Stimulated activated CD8-positive, alpha-beta memory T cell treated with anti-CD3 and anti-CD28 coated beads, Interleukin-15, amount 100 ng/mL, for 1 hour (primary cell): ENCODE data around the gene ADARB2.

Experiments
- DNase-seq: peaks from one replicate; pipeline ENCODE4 v3.0.0-alpha.2; 2020; ENCODE audit warnings: low read depth

ADARB2 gene

DNA sequence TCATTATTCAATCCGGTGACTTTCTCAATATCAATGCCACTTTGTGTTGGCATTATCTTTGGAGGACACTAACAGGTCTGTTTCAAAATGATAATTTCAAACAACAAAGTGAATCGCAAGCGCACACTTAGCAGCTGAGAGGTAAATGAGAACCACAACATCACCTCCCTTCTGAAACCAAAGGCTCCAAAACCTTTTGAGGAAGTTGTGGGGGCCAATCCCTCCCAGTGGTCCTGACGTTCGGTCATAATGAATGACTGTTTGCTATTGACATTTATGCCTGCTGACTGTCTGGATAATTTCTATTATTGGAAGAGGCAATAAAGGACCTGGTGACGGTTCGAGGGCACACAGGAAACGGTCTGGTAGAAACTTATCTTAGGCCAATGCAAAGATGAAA, 1.8 kb downstream of the ADARB2 start:
- no peak for DNase-seq

DNA sequence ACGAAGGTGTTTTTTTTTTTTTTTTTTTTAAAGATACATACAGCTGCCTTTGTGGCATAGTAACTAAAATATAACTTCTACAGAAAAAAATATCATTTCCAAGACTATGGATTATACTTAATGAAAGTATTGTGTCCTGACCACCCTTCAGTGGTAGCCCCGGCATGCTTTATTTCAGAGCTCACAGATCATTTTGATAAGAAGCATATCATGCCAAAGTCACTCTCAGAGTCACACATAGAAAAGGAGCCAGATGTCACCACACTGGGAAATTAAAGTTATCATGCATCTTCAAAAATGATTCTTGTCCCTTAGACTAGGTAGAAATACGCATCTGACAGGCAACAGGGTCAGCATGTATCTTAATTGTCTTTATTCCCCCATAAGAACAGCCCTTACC, 3.0 kb downstream of the ADARB2 start:
- DNase-seq = no peak

DNA sequence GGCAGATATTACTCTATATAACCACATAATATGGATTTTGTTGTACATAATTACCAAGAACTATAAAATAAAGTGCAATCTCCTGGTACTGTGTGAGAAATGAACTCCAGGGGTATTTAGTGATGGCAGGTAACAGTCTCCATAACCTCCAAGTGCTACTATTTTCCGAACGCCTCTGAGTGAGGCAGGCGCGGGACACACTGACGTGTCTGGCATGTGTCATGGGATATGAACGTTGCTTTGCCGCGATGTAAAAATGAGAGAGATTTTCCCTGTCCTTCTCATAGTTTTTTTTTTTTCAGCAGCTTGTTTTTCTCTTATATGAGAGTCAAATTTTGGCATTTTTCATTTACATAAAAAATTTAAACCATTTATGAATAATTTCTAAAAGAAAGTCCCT, 3.6 kb downstream of the ADARB2 start:
- no peak for DNase-seq

DNA sequence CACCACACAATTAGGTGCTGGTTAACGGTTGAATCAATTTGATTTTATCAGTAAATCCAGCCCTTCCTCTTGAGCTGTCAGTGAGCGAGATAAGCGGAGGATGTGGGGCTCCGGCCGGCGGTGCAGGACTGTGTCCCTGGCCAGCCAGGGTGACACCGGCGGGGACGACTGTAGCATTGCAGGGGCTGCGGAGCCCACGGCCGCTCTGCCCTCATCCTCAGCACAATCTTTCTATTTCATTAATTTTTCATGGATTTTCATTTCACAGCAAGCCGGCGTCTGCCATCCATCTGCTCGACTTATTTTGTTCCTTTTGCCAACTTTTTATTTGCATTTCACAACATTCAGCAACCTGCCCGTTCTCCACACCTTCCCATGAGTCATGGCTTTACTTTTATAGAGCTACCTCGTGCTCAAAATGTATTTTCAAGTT, 4.7 kb downstream of the ADARB2 start:
- no peak for DNase-seq

DNA sequence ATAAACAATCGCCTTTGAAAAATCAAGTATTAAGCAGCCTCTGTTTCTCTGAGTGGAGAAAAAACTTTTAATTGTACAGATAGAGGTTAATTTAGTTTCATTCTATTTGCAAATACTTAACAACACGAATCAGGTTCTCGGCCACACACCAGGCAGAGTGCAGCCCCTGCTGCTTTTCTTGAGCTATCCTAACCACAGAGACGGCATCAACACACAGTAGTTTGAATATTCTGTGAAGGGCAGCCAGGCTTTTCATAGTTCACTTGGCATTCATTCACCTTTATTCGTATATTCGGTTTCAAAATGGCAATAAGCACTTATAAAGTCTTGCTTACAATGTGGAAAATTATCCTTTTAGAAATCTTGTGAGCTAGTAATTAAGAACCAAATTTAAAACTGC, 5.7 kb downstream of the ADARB2 start:
- no peak for DNase-seq

DNA sequence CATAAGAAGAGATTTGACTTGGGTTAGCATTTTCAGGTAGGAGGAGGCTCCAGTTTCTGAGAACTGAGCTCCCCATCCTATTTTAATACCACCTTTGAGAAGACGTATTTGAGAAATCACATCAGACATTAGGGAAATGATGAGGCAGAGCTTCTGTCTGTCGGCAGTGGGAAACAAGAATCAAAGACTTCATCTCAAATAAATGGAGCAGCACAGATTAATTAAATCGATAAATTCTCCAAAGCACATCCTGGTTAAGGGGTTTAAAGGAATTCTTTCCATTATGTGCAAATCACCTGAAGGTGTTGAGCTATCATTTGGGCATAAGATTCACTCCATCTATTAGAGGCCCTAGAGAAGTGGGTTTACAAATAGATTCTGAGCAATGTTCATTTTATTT, 7.6 kb downstream of the ADARB2 start:
- DNase-seq = no peak

DNA sequence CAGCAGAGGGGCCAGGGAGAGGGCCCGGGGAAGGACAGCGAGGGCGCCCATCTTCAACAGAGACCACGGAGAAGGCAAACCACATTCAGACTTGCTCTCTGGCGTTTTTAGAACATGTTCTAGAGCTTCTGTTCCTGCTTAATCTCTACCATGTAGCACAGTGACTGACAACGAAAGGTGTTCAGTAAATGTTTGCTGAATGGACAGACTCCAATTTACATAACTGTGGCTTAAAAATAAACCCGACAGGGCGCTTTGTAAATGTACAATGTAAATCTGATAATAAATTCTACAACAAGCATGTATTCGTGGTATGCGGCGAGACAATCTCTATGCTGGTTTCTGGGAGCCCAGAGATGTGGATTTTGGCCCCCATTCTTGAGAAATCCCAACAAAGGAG, 10.5 kb downstream of the ADARB2 start:
- DNase-seq = no peak

DNA sequence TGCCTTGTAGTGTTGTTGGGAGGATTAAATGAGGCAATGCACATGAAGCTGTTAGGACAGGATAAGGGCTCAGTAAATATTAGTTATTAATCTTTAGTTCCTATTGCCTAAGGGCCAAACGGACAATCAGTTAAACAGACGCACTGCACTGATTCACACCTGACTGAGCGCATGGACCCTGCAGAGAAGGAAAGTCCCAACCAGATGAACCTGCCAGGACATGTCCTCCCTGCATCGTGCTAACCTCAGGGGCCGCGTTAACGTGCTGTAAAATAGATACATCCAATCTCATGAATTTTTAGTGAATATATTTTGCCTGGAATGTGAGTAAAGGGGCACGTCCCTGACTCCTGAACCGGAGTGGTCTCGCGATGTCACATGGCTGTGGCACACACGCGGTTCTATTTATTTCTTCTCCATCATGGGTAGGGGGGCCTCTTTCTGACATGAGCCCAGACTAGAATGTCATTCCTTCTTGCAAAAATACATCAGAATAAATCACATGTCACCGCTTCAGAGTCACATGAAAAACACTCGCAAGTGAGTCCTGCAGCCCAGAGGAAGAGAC, 12.3 kb downstream of the ADARB2 start:
- DNase-seq = no peak

DNA sequence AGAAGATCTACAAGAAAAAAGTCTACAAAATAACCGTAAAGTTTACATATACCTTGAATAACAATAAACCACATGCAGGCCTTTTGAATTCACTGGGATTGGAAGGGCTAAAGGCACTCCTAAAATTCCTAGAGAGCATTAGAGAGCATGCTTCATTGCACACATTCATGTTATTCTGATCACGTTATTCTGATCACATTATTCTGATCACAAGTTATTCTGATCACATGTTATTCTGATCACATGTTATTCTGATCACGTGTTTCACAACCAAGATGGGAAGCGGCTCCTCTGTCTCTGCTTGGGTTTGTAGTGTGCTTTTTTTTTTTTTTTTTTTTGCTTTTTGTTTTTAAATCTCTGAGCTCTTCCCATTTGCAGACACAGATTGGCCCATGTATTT, 20.5 kb downstream of the ADARB2 start:
- no peak for DNase-seq

DNA sequence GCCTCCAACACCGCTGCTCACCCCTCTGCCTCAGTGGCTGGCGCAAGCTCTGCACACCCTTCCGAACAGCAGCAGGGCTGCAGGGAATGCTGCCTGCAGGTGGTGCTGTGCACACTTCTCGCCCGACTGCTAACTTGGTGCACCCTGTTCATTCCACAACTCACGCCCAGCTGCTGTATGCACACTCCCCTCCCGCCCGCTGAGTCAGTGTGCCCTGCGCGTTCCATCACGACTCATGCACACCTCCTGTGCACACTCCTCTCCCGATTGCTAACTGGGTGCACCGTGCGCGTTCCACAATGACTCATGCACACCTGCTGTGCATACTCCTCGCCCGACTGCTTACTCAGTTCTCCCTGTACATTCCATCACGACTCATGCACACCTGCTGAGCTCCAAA, 21.5 kb downstream of the ADARB2 start:
- DNase-seq = no peak

DNA sequence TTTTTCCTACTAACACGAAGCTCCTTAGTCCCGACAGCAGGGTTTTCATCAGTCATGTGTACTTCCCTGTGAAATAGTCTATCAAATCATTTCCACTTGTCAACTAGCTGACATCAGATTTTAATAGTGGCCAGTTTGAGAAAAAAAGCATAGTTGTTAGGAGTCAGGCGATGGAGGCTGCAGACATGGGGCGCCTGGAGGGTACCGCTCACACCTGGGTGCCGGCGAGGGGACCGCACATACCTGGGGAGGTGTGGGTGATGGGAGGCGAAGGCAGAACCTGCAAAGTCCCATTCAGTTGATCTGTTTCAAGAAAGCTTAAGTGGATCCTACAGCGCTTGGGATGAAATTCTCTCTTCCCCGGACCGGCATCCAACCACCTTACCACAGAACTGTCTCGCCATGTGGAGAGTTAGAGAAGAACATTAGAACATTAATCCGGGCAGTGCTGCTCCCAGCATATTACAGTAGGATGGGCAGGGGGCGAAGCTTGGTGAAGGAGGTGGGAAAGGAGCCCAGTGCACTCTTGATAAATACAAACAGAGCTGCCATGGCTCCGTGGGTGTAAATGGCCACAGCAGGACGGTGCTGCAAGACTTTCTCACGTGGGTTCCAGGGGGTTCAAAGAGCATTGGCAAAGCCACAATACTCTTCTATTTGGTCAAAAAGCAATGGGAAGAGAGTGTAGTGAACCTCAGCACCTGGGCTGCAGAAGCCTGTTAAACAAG, 24.2 kb downstream of the ADARB2 start:
- DNase-seq = no peak

DNA sequence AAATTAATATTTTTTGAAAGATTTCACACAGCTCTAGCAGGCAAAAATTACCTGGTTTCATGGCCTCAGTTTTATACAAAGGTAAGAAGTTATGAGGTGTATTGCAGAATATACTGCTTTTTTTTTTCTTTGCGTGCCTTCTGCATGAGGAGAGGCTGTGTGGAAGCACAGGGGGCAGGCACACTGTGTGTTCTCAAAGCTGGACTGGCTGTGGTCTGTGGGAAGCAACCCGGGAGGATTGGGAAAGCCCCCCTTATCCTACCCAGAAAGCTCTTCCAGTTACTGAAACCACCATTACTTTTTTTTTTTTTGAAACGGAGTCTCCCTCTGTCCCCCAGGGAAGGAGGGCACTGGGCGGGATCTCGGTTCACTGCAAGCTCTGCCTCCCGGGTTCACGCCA, 25.0 kb downstream of the ADARB2 start:
- DNase-seq = no peak

DNA sequence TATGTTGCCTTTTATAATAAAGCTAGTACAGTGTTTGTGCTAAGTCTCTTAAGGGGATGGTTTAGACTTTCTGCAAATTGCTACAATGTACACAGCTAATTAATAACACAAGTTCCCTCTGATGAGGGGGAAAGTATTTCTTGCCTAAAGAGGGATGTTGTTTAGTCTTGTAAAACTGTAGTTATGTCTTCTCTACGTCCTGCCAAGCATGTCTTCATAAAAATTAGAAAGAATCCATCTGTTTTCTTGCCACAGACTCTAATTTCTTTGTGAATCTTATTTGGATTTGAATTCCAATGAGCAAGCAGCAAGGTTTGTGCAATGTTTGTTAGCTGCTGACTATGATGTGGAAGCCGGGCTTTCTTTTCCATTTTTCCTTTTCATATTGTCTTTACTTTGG, 28.2 kb downstream of the ADARB2 start:
- no peak for DNase-seq

DNA sequence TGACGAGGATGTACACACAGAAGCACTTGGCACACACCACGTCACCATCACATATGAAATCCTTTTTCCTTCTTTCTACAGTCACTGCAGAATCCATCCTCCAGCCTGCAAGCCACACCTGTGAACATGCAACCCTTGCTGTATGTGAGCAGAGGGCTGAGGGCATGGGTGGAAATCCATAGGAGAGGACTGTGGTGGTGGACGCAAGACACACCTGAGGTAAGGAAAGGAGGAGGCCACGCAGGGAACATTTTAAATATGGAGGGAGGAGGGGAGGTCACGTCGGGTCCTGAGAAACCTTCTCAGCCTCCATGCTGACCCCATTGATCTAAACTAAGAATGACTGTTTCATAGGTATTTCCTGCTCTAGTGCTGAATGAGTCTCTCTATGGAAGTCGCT, 28.6 kb downstream of the ADARB2 start:
- DNase-seq = no peak

DNA sequence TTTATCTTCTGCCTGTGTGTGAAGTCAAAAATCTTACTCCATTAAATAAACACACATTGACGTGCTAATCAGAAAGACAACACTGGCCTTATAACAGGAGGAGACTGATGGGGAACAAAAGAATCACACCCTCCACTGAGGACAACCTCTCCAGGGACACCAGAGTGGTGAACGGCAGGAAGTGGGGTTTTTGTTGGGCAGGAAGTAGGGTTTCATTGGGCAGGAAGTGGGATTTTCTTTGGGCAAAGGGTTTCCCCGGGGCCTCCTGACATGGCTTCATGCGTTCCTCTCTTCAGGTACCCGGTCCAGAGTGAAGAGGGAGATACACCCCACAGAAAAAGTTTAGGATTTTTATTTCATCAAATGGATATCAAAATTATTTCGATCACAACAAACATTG, 30.6 kb downstream of the ADARB2 start:
- no peak for DNase-seq

DNA sequence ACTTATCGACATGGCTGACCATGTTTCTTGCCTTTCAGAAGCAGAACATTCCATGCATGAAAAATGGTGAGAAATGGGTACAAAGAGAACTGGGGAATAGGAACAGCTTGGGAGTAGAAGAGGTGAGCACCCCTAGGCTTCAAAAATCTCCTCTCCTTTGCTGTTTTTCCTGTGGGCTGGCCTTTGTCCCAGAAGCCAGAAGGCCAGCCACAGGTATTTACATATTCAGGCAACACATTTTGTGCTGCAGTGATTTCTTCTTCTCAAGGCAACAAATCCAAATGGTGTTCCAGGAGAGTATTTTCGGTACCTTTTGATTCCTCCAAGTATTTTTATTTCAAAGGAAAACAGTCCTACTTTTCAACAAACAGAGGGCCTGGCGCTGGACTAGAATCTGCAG, 31.1 kb downstream of the ADARB2 start:
- no peak for DNase-seq

DNA sequence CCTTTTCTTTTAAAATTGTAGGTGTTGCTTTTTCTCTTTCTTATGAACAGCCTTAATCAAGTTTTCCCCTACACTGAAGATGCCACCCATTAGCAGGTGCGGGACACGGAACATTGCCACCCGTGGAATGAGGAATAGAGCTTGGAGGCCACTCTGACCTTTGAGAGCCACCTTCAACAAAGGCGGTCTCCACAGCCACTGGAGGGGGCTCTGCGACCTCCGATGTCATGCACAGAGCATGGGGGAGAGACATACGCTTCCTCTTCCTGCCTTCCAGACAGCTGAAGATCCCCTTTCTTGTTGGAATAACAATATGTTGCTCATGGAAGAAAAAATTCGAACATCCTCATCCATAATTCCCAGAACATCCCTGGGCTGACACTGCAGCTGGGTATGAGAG, 39.1 kb downstream of the ADARB2 start:
- no peak for DNase-seq

DNA sequence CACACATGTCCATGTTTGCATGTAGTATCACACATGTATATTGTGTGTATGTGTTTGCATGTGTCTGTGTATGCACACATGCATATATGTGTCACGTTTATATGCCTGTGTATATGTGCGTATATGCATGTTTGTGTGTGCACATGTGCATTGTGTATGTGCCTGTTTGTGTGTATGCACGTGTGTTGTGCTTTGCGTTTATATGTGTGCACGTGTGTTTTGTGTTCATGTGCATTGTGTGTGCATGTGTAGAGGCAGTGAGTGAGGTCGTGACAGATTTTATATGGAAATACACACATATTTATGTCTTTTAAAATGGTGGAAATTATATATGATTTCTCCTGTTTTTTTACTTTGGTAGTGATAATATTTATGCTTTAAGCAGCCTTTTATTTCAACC, 41.2 kb downstream of the ADARB2 start:
- DNase-seq = no peak

DNA sequence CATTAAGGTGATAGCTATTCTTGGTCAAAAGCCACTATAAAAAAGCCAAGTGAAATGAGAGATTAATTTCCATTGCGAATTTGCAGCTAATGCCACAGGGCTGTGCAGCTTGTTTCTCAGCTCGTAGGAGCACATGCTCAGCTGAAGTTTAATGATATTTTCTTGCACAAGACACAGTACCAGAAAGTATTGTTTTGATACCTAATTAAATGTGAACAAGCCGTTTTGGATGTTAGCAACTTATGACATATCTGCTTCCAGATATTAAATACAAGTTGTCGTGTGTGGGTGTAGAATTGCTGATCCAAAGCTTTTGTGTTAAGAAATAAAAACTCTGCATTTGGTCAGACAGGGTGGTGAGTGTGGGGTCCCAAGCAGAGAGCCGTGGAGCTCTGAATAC, 47.2 kb downstream of the ADARB2 start:
- DNase-seq = no peak

DNA sequence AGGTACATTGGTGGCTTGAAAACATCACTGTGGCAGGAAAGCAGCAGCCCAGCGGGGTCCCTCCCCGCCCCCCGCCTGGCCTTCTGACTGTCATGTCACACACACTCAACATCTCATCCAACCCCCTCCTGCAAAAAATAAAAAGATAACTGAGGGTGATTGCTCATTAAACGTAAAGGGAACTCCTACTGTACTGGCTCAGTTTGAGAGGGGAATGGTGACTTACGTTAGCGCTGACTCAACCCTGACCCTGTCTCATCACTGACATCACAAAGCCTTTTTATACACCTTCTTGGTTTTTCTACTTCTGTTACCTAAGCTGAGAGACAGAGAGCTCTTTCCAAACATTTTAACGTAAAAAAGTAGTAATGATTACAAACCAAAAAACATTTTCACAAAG, 48.8 kb downstream of the ADARB2 start:
- DNase-seq = no peak

DNA sequence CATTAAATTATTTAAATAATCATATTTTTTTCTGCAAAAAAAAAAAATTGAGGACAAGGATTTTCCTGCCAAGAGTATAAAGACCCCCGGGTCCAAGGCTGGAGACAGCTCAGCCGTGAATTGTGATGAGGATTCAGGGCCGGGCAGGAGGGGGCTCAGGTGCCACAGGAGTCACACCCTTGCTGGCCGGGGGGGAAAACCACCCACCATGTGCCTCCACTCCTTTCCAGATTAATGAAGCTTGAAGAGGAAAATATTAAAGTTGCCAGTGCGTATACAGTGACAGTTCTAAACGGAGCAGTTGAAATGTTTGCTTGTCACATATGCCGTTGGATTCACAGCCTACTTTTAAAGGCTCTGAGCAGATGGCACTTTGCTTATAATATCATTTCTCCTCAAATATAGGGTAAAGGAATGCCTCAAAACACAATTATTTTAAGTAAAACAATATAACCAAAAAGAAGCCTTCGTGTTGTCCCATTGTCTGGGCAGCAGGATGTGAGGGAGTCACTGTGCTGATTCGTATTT, 49.6 kb downstream of the ADARB2 start:
- no peak for DNase-seq

DNA sequence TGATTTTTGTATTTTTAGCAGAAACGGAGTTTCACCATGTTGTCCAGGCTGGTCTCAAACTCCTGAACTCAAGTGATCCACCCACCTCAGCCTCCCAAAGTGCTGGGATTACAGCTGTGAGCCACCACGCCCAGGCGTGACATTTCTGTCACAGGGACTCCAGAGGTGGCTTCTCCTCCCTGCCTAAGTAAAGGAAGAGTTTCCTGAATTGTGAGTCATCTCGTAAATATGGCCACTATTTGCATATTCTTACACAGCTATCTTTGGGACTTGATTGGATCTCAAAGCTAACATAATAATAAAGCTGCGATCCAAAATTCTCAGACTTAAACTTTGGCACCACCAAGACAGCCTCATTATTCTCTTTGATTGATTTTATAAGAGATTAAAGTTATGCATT, 50.1 kb downstream of the ADARB2 start:
- no peak for DNase-seq

DNA sequence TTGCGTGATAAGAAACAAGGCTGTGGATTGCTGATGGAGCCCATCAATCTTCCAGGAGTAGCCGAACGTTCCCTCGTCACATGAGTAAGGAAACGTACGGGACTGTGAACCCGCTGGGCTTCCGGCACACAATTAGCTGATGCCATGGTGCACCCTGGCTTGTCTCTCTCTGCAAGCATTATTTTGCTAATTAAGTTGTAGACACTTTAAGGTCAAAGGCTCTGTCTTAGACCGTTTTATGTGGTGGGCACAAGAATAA, 50.9 kb downstream of the ADARB2 start:
- DNase-seq = no peak

DNA sequence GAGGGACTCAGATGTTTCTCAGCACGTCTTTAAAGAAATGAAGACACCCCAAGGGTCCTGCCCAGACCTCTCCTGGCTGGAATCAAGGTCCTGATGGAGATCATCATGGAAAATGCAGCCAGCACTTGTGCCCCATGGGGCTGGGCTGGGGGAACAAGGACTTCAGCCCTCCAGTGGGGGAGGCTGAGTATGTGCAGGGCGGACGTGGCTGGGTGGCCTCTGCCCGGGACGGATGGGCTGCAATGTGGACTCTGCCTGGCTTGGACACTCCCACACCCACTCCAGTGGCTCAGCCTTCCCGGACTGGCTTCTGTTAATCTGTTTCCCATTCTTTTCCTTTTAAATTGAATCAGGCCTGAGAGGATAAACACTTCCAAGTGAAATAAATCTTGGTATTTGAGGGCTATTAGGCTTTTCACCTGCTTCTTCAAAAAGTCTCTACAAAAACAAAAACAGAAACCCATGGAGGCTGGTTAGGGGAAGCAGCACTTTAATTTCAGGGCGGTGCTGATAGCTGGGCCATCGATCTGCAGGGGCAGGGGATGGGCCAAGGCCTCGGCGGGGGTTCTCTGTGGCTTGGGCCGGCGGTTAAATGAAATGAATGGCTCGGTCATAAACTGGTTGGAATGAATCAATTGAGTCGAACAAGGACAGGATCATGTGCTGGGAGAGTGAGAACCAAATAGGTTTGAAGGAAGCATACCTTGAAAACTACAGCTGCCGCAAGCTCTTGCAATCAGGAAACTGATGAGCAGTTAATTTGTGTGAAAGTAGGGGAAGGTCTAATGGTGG, 51.4 kb downstream of the ADARB2 start:
- DNase-seq = no peak
